K562 (cell line): ENCODE data around the gene HSD11B1. TPM values are rescaled to one million over a fixed set of nuclear protein-coding genes. Genes with fewer than 3 reads are reported as not detected.

Experiments used
- ADNP ChIP-seq: fragments of 200-800 bp; sonication (Bioruptor generic); IDR thresholded peaks from 2 replicates; pipeline ENCODE4 v1.6.1; 2016; ENCODE audit warnings: missing genetic modification characterization, missing compliant biosample characterization
- ATF1 ChIP-seq, 2 experiments: fragments of 450-650 bp in 1 of 2; IDR thresholded peaks; 2 replicates each; pipeline ENCODE4 v1.6.1; 2016; ENCODE audit warnings: missing compliant biosample characterization in 1 of 2, missing genetic modification characterization in 1 of 2
- CEBPG ChIP-seq, 3 experiments: fragments of 200-800 bp in 1 of 3; sonication (Bioruptor generic) in 1 of 3; sonication (generic) in 1 of 3; formaldehyde crosslinking in 1 of 3; IDR thresholded peaks in 2 of 3; conservative IDR thresholded peaks in 1 of 3; 2 replicates each; pipeline versions ENCODE4 v1.6.1 to v1.8.0; 2016 to 2022; ENCODE audit warnings: missing compliant biosample characterization in 2 of 3, missing genetic modification characterization in 2 of 3, mild to moderate bottlenecking in 1 of 3, missing genetic modification reagents in 1 of 3
- ETV1 ChIP-seq: fragments of 450-650 bp; conservative IDR thresholded peaks from 2 replicates; pipeline ENCODE4 v1.6.1; 2016; ENCODE audit warnings: missing genetic modification characterization, control low read depth, low read depth, missing compliant biosample characterization
- FOXK2 ChIP-seq, 2 experiments: fragments of 450-650 bp; IDR thresholded peaks in 1 of 2; conservative IDR thresholded peaks in 1 of 2; 2 replicates each; pipeline ENCODE4 v1.6.1; 2016; ENCODE audit warnings: low read depth in 2 of 2, mild to moderate bottlenecking in 1 of 2
- GABPB2 ChIP-seq: fragments of 250-450 bp; sonication (Bioruptor Pico); conservative IDR thresholded peaks from 2 replicates; pipeline ENCODE4 v1.5.1; 2021; ENCODE audit warnings: mild to moderate bottlenecking
- GTF2E2 ChIP-seq: fragments of 200-800 bp; sonication (Bioruptor generic); IDR thresholded peaks from 2 replicates; pipeline ENCODE4 v1.6.1; 2016; ENCODE audit warnings: missing genetic modification characterization, missing compliant biosample characterization
- HCFC1 ChIP-seq: IDR thresholded peaks from 2 replicates; pipeline ENCODE4 v1.6.1; 2012; ENCODE audit warnings: low read depth, low read length, improper control_type of control experiment
- HLTF ChIP-seq: fragments of 450-650 bp; IDR thresholded peaks from 2 replicates; pipeline ENCODE4 v1.6.1; 2016
- HMGN3 ChIP-seq: IDR thresholded peaks from 2 replicates; pipeline ENCODE4 v1.6.1; 2011; ENCODE audit warnings: borderline replicate concordance, low read depth, mild to moderate bottlenecking, mixed read lengths, low read length; ENCODE audit not compliant: insufficient read length; ENCODE audit errors: extremely low read depth
- HNRNPH1 ChIP-seq: fragments of 200-400 bp; formaldehyde crosslinking; optimal IDR thresholded peaks from 2 replicates; pipeline ENCODE3; 2017; ENCODE audit warnings: low read depth, mild to moderate bottlenecking, low read length, moderate library complexity
- MAX ChIP-seq: sonication (generic); formaldehyde crosslinking; IDR thresholded peaks from 2 replicates; pipeline ENCODE4 v1.9.0; 2022; ENCODE audit warnings: mild to moderate bottlenecking, missing genetic modification reagents
- MCM2 ChIP-seq: fragments of 450-650 bp; IDR thresholded peaks from 2 replicates; pipeline ENCODE4 v1.6.1; 2017; ENCODE audit warnings: low read depth, mild to moderate bottlenecking
- NCOA6 ChIP-seq: fragments of 450-650 bp; IDR thresholded peaks from 2 replicates; pipeline ENCODE4 v1.6.1; 2017; ENCODE audit warnings: mild to moderate bottlenecking
- NCOR1 ChIP-seq: fragments of 450-650 bp; IDR thresholded peaks from 2 replicates; pipeline ENCODE4 v1.6.1; 2016; ENCODE audit warnings: mild to moderate bottlenecking, moderate library complexity
- NFRKB ChIP-seq: fragments of 450-650 bp; IDR thresholded peaks from 2 replicates; pipeline ENCODE4 v1.6.1; 2016; ENCODE audit warnings: low read depth
- NR3C1 ChIP-seq: sonication (generic); formaldehyde crosslinking; IDR thresholded peaks from 2 replicates; pipeline ENCODE4 v1.8.1; 2022; ENCODE audit warnings: missing genetic modification reagents
- PHF8 ChIP-seq: fragments of 200-600 bp; sonication (generic); IDR thresholded peaks from 2 replicates; pipeline ENCODE4 v1.6.1; 2012; ENCODE audit warnings: mixed run types, mild to moderate bottlenecking, inconsistent platforms, low read length, moderate library complexity, borderline replicate concordance
- RFX1 ChIP-seq: fragments of 450-650 bp; IDR thresholded peaks from 2 replicates; pipeline ENCODE4 v1.6.1; 2016; ENCODE audit warnings: mild to moderate bottlenecking, moderate library complexity
- RNF2 ChIP-seq: sonication (generic); IDR thresholded peaks from 2 replicates; pipeline ENCODE4 v1.6.1; 2016
- SLC30A9 ChIP-seq: fragments of 250-450 bp; sonication (Bioruptor Pico); IDR thresholded peaks from 2 replicates; pipeline ENCODE4 v1.8.0; 2022; ENCODE audit warnings: mild to moderate bottlenecking, moderate library complexity
- TAF7 ChIP-seq: fragments of 450-650 bp; IDR thresholded peaks from 2 replicates; pipeline ENCODE4 v1.6.1; 2016; ENCODE audit warnings: missing genetic modification characterization, missing compliant biosample characterization
- TEAD1 ChIP-seq, 2 experiments: fragments of 450-650 bp in 1 of 2; sonication (generic) in 1 of 2; formaldehyde crosslinking; IDR thresholded peaks; 2 replicates each; pipeline versions ENCODE4 v1.4.0 to v1.8.0; 2020 to 2022; ENCODE audit warnings: mild to moderate bottlenecking in 2 of 2, missing genetic modification reagents in 1 of 2
- TGIF2 ChIP-seq: sonication (generic); formaldehyde crosslinking; IDR thresholded peaks from 2 replicates; pipeline ENCODE4 v1.8.1; 2022; ENCODE audit warnings: mild to moderate bottlenecking, missing genetic modification reagents, moderate library complexity
- ZC3H8 ChIP-seq: fragments of 450-650 bp; IDR thresholded peaks from 2 replicates; pipeline ENCODE4 v1.6.1; 2017
- ZNF239 ChIP-seq: fragments of 250-450 bp; sonication (Bioruptor Pico); IDR thresholded peaks from 2 replicates; pipeline ENCODE4 v1.4.0; 2020; ENCODE audit warnings: mild to moderate bottlenecking
- polyA plus RNA-seq, 8 experiments: library from polyadenylated mRNA; depleted of rRNA in 4 of 8; stranded (reverse) in 5 of 8; unstranded in 3 of 8; fragments of >200 nt; fragmentation: Nextera tagmentation in 2 of 8; fragmentation: Illumina TruSeq in 1 of 8; extraction: Ambion mirVana in 2 of 8; extraction: Trizol in 1 of 8; gene quantifications; 2 replicates each; pipeline versions ENCODE4 v1.2.1 to v1.2.3, GENCODE V29; 2011 to 2014; ENCODE audit warnings: inconsistent platforms in 1 of 8, missing spikeins in 1 of 8
- total RNA-seq, 7 experiments: library from RNA; depleted of rRNA in 6 of 7; stranded (reverse); fragments of >200 nt in 6 of 7; fragmentation: Illumina TruSeq in 2 of 7; extraction: Trizol in 2 of 7; gene quantifications; 2 replicates each; pipeline versions ENCODE4 v1.2.1 to v1.2.3, GENCODE V29; 2011 to 2021; ENCODE audit warnings: low replicate concordance in 1 of 7
- TF ChIP-seq, protein P1 (sequence below): fragments of 450-650 bp; formaldehyde crosslinking; IDR thresholded peaks from 2 replicates; pipeline ENCODE4 v1.4.0; 2022; ENCODE audit warnings: missing genetic modification characterization
- TF ChIP-seq, protein P2 (sequence below), 3 experiments: fragments of 200-800 bp in 1 of 3; sonication (Bioruptor generic) in 1 of 3; sonication (generic) in 1 of 3; formaldehyde crosslinking in 1 of 3; IDR thresholded peaks; 2 replicates each; pipeline versions ENCODE4 v1.6.1 to v1.8.0; 2016 to 2022; ENCODE audit warnings: mild to moderate bottlenecking in 2 of 3, missing compliant biosample characterization in 2 of 3, missing genetic modification characterization in 2 of 3, missing genetic modification reagents in 1 of 3

HSD11B1 gene
- total and polyA plus RNA-seq, 9 of the 15 experiments (the other 6 are each of a cell fraction or from before 2014, with no cell fraction given), result 0.04 to 0.16 TPM; not detected in 7

GRCh38 chr1:209674957-209675564 lies 29.6 kb upstream of the HSD11B1 start, which contains the start of gene G0S2 (continued):
- TF ChIP-seq NCOR1, result no peak
- 0 out of 2 replicates have a peak, but pooled peaks have one; percentile 32 for TF ChIP-seq CEBPG (CRISPR knock-in tag; IDR thresholded peaks at IDR 0.05)
- TF ChIP-seq CEBPG (tag; conservative IDR thresholded peaks at IDR 0.05 in 1 of 2, IDR thresholded peaks at IDR 0.05 in 1 of 2), result no peak
- TF ChIP-seq ADNP (tag), result no peak
- no peak for TF ChIP-seq ZNF239 (CRISPR knock-in tag)
- TF ChIP-seq TAF7 (tag), result peak; percentile 42; the same call in 1 of the 2 replicates
- TF ChIP-seq HMGN3, result peak; percentile 98
- TF ChIP-seq MCM2, result no peak
- TF ChIP-seq TEAD1 (CRISPR knock-in tag; IDR thresholded peaks at IDR 0.05), result peak in 1 of 2 experiments; percentile 51; a peak in 1 of 4 replicates
- TF ChIP-seq ETV1 (tag), result peak; percentile 82
- no peak for TF ChIP-seq RFX1
- TF ChIP-seq, protein P1, sequence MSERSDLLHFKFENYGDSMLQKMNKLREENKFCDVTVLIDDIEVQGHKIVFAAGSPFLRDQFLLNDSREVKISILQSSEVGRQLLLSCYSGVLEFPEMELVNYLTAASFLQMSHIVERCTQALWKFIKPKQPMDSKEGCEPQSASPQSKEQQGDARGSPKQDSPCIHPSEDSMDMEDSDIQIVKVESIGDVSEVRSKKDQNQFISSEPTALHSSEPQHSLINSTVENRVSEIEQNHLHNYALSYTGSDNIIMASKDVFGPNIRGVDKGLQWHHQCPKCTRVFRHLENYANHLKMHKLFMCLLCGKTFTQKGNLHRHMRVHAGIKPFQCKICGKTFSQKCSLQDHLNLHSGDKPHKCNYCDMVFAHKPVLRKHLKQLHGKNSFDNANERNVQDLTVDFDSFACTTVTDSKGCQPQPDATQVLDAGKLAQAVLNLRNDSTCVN (CRISPR knock-in tag), result no peak
- TF ChIP-seq NCOA6, result no peak
- TF ChIP-seq MAX (CRISPR knock-in tag), result peak; percentile 93
- TF ChIP-seq, protein P2, sequence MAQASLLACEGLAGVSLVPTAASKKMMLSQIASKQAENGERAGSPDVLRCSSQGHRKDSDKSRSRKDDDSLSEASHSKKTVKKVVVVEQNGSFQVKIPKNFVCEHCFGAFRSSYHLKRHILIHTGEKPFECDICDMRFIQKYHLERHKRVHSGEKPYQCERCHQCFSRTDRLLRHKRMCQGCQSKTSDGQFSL (CRISPR knock-in tag; IDR thresholded peaks at IDR 0.05), result peak; percentile 61; the same call in 1 of the 2 replicates
- TF ChIP-seq, protein P2 (tag; IDR thresholded peaks at IDR 0.05), result no peak
- peak; percentile 81; the same call in 1 of the 2 replicates for TF ChIP-seq RNF2
- TF ChIP-seq GTF2E2, result 0 out of 2 replicates have a peak, but pooled peaks have one; percentile 45
- no peak for TF ChIP-seq ATF1 (CRISPR knock-in tag; IDR thresholded peaks at IDR 0.05)
- peak; percentile 66 for TF ChIP-seq ATF1 (tag; IDR thresholded peaks at IDR 0.05)
- no peak for TF ChIP-seq HNRNPH1
- TF ChIP-seq HLTF, result no peak
- no peak for TF ChIP-seq ZC3H8
- TF ChIP-seq NR3C1, result peak; percentile 91
- TF ChIP-seq TGIF2 (CRISPR knock-in tag), result peak; percentile 64; the same call in 1 of the 2 replicates
- TF ChIP-seq SLC30A9 (CRISPR knock-in tag), result no peak
- no peak for TF ChIP-seq HCFC1
- 0 out of 4 replicates have a peak, but pooled peaks of 1 of the 2 experiments have one; percentile 5 for TF ChIP-seq FOXK2 (conservative IDR thresholded peaks at IDR 0.05 in 1 of 2, IDR thresholded peaks at IDR 0.05 in 1 of 2; ENCODE audit: low read depth in 2 of 2)
- peak; percentile 6; the same call in 1 of the 2 replicates for TF ChIP-seq NFRKB
- TF ChIP-seq GABPB2 (CRISPR knock-in tag), result 0 out of 2 replicates have a peak, but pooled peaks have one; percentile 9
- TF ChIP-seq PHF8, result peak; percentile 18; the same call in 1 of the 2 replicates
